ENCODE measurements around the gene SLC24A4.

- TF ChIP-seq POLR2A (IDR thresholded peaks at IDR 0.05) (no peak), CTCF (IDR thresholded peaks at IDR 0.05) (no peak), POLR2AphosphoS5 (IDR thresholded peaks at IDR 0.05) (no peak)
These were observed 138.1 kb downstream of the SLC24A4 start for GRCh38 chr14:92460916-92461579.

Measured in breast epithelium (tissue), 3 donors.